Amygdala (tissue), 56 donors: Measurements from ENCODE around the gene UBE2V1.

Experiments
- DNase-seq, 56 donors: peaks; one replicate each; lab custom pipeline; 2025; lab: John Stamatoyannopoulos, UW

Gene UBE2V1

GRCh38 chr20:50034567-50035180, 78.3 kb downstream of the UBE2V1 start:
- DNase-seq = no peak

GRCh38 chr20:50032955-50033666, 79.8 kb downstream of the UBE2V1 start:
- no peak for DNase-seq
